B cell (primary cell): Measurements from ENCODE around the gene CENPO. TPM values are rescaled to one million over a fixed set of nuclear protein-coding genes. Genes with fewer than 3 reads are reported as not detected.

ENCODE experiments used
- ATAC-seq: fragments of 200-7000 bp; cut with Tn5 transposase; one replicate; pipeline ENCODE4 v1.10.0; 2021; ENCODE audit warnings: low read depth, mild to moderate bottlenecking, moderate number of reproducible peaks, moderate library complexity
- CTCF ChIA-PET: fragments of 350-600 bp; sonication (Branson Sonifier 250); formaldehyde crosslinking; loops from one replicate; lab custom pipeline; 2021; ENCODE audit warnings: antibody characterized with exemption, inconsistent platforms; lab: Charles Lee
- POLR2A ChIA-PET: fragments of 350-600 bp; sonication (Branson Sonifier 250); formaldehyde crosslinking; loops from one replicate; lab custom pipeline; 2021; ENCODE audit warnings: antibody characterized with exemption; lab: Charles Lee
- DNase-seq: peaks from one replicate; pipeline ENCODE4 v3.0.0; 2013
- H2AFZ ChIP-seq: 2 replicates; pipeline ENCODE4 v1.6.1; 2012; ENCODE audit warnings: mild to moderate bottlenecking, low read depth, low read length; ENCODE audit not compliant: insufficient read depth, poor library complexity, severe bottlenecking
- H3K27ac ChIP-seq, 2 donors: 1 replicate in 1 of 2; 2 replicates in 1 of 2; pipeline ENCODE4 v1.5.1; 2012 to 2013; ENCODE audit warnings: low read length in 2 of 2, mild to moderate bottlenecking in 2 of 2, moderate library complexity in 1 of 2
- H3K27me3 ChIP-seq, 4 experiments: fragments of 200-600 bp in 1 of 4; sonication (generic) in 1 of 4; replicated peaks in 1 of 4; 1 replicate in 2 of 4; 2 replicates in 2 of 4; pipeline versions ENCODE4 v1.6.1 to v1.7.0; 2013 to 2016; ENCODE audit warnings: low read length in 3 of 4, mild to moderate bottlenecking in 2 of 4, mixed read lengths in 1 of 4, moderate library complexity in 1 of 4; ENCODE audit not compliant: insufficient read depth in 4 of 4, control insufficient read depth in 3 of 4; ENCODE audit errors: control extremely low read depth in 1 of 4
- H3K36me3 ChIP-seq, 2 experiments: replicated peaks in 1 of 2; 1 replicate in 1 of 2; 2 replicates in 1 of 2; pipeline versions ENCODE4 v1.6.1 to v1.7.1; 2013; ENCODE audit warnings: low read length in 1 of 2; ENCODE audit not compliant: insufficient read depth in 2 of 2, control insufficient read depth in 1 of 2; ENCODE audit errors: control extremely low read depth in 1 of 2, extremely low read depth in 1 of 2
- H3K4me1 ChIP-seq, 2 donors: fragments of 200-600 bp in 1 of 2; sonication (generic) in 1 of 2; 1 replicate in 1 of 2; 2 replicates in 1 of 2; pipeline versions ENCODE4 v1.5.1 to v1.6.1; 2013 to 2017; ENCODE audit warnings: low read length in 2 of 2; ENCODE audit not compliant: control insufficient read depth in 2 of 2, insufficient read depth in 2 of 2
- H3K4me2 ChIP-seq: replicated peaks from 2 replicates; pipeline ENCODE3; 2012; ENCODE audit warnings: mild to moderate bottlenecking, low read depth, low read length; ENCODE audit not compliant: poor library complexity, severe bottlenecking
- H3K4me3 ChIP-seq, 5 experiments: fragments of 200-600 bp in 1 of 5; sonication (generic) in 1 of 5; 1 replicate in 3 of 5; 2 replicates in 2 of 5; pipeline versions ENCODE4 v1.5.1 to v1.7.0; 2011 to 2016; ENCODE audit warnings: low read length in 4 of 5, mild to moderate bottlenecking in 4 of 5, low read depth in 2 of 5, control low read depth in 1 of 5, moderate library complexity in 1 of 5; ENCODE audit not compliant: insufficient read depth in 1 of 5; ENCODE audit errors: control extremely low read depth in 1 of 5, extremely low read depth in 1 of 5
- H3K79me2 ChIP-seq: fragments of 200-600 bp; sonication (generic); one replicate; pipeline ENCODE4 v1.6.0; 2016; ENCODE audit warnings: low read length; ENCODE audit not compliant: control insufficient read depth, insufficient read depth
- H3K9ac ChIP-seq: fragments of 200-600 bp; sonication (generic); 2 replicates; pipeline ENCODE4 v1.6.1; 2017; ENCODE audit warnings: mild to moderate bottlenecking, low read length, moderate library complexity
- H3K9me3 ChIP-seq, 3 donors: one replicate each; pipeline versions ENCODE4 v1.6.1 to v1.7.1; 2013; ENCODE audit warnings: low read length in 2 of 3; ENCODE audit not compliant: control insufficient read depth in 2 of 3, insufficient read depth in 1 of 3; ENCODE audit errors: control extremely low read depth in 1 of 3
- H4K20me1 ChIP-seq: 2 replicates; pipeline ENCODE4 v1.6.0; 2012; ENCODE audit warnings: mild to moderate bottlenecking, low read length; ENCODE audit not compliant: insufficient read depth, control insufficient read depth, poor library complexity, severe bottlenecking
- H3K27ac Mint-ChIP-seq: one replicate; pipeline ENCODE4 v1.8.0; 2021; ENCODE audit warnings: mixed read lengths
- H3K27me3 Mint-ChIP-seq: one replicate; pipeline ENCODE4 v1.8.0; 2021; ENCODE audit warnings: mixed read lengths
- H3K4me1 Mint-ChIP-seq: one replicate; pipeline ENCODE4 v1.8.0; 2021; ENCODE audit warnings: mixed read lengths
- H3K4me3 Mint-ChIP-seq: one replicate; pipeline ENCODE4 v1.8.0; 2021; ENCODE audit warnings: mixed read lengths
- H3K9me3 Mint-ChIP-seq: one replicate; pipeline ENCODE4 v1.8.0; 2022; ENCODE audit warnings: mixed read lengths; ENCODE audit not compliant: insufficient read depth
- EZH2 ChIP-seq: IDR thresholded peaks from 2 replicates; pipeline ENCODE4 v1.6.1; 2012; ENCODE audit warnings: borderline replicate concordance, low read depth, mild to moderate bottlenecking, moderate library complexity, low read length; ENCODE audit not compliant: insufficient read depth, poor library complexity, severe bottlenecking
- WGBS: methylation state at CpG from one replicate; pipeline ENCODE4 v1.1.5; 2013; ENCODE audit warnings: missing lambda C conversion rate; ENCODE audit not compliant: insufficient coverage; 5-methylcytosine and 5-hydroxymethylcytosine counted together
- intact Hi-C: fragments of 100-400 bp; cut with micrococcal nuclease; formaldehyde crosslinking; loops from one replicate; pipeline ENCODE4 v1.10.0; 2022
- polyA plus RNA-seq: library from polyadenylated mRNA; depleted of rRNA; stranded (reverse); fragments of >200 nt; gene quantifications from 2 replicates; pipeline ENCODE4 v1.2.3, GENCODE V29; 2012
- total RNA-seq, 2 donors: library from RNA; stranded (reverse); fragments of 120-200 nt in 1 of 2; gene quantifications; 1 replicate in 1 of 2; 2 replicates in 1 of 2; pipeline versions ENCODE4 v1.2.3 to v1.2.4, GENCODE V29; 2013 to 2022
- TF ChIP-seq, protein P1 (sequence below): fragments of 200-600 bp; IDR thresholded peaks from one replicate; pipeline ENCODE4 v1.8.0; 2022; ENCODE audit warnings: antibody characterized with exemption, mild to moderate bottlenecking

Gene CENPO
- total and polyA plus RNA-seq, 2 donors (not counting 1 experiment from before 2014, with no cell fraction given): 4.5 to 10.4 TPM

DNA sequence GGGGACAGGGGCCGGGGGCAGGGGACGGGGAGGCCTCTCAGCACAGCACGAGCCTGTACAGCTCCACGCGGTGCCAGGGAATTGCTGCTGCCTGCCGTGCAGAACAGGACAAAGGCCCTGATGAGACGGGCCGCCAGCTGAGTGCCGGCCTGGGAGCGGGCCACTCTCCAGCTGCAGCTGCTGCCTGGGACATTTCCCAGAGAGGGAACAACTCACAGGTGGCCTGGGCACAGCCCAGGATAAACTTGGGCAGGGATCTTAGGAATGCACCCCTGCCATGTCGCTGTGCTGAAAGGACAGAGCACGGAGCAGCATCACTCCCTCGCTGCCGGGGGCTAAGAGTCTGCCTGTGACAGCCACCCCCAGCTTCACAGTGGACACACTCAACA is 38.8 kb downstream of the CENPO start:
- intact Hi-C loops: no loop called here
- ChIA-PET POLR2A (no interaction called here), CTCF (interaction anchor here (1.4 to 10.8 kb wide), 3 partner anchors 297 to 423 kb away, joined by 5 to 267 read pairs (median 39); no protein-coding TSS in a partner anchor)
- no peak for TF ChIP-seq EZH2
- TF ChIP-seq, protein P1, sequence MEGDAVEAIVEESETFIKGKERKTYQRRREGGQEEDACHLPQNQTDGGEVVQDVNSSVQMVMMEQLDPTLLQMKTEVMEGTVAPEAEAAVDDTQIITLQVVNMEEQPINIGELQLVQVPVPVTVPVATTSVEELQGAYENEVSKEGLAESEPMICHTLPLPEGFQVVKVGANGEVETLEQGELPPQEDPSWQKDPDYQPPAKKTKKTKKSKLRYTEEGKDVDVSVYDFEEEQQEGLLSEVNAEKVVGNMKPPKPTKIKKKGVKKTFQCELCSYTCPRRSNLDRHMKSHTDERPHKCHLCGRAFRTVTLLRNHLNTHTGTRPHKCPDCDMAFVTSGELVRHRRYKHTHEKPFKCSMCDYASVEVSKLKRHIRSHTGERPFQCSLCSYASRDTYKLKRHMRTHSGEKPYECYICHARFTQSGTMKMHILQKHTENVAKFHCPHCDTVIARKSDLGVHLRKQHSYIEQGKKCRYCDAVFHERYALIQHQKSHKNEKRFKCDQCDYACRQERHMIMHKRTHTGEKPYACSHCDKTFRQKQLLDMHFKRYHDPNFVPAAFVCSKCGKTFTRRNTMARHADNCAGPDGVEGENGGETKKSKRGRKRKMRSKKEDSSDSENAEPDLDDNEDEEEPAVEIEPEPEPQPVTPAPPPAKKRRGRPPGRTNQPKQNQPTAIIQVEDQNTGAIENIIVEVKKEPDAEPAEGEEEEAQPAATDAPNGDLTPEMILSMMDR: no peak
- H3K9me3 Mint-ChIP-seq: no peaks in the 10 kb centered on the region
- no peak overlapping the region for H3K27ac ChIP-seq
- H3K4me1 Mint-ChIP-seq: no peaks in the 10 kb centered on the region
- H2AFZ ChIP-seq: no peak overlapping the region
- ATAC-seq: no peak
- H3K79me2 ChIP-seq: no peaks in the 10 kb centered on the region
- no peaks in the 10 kb centered on the region for H4K20me1 ChIP-seq
- H3K4me3 Mint-ChIP-seq: no peak overlapping the region
- H3K9me3 ChIP-seq: no peaks in the 10 kb centered on the region
- WGBS: over 99% methylated on average over 13 of the region's 14 CpGs
- H3K27me3 Mint-ChIP-seq: no peaks in the 10 kb centered on the region
- peaks cover 0 to 20% of the 10 kb centered on the region in 2 experiments for H3K36me3 ChIP-seq
- H3K9ac ChIP-seq: no peak overlapping the region
- H3K4me2 ChIP-seq: no peak overlapping the region
- H3K27me3 ChIP-seq: no peaks in the 10 kb centered on the region
- H3K4me3 ChIP-seq: no peak overlapping the region
- DNase-seq: no peak
- H3K27ac Mint-ChIP-seq: no peak overlapping the region
- H3K4me1 ChIP-seq: peaks cover 0 to 4% of the 10 kb centered on the region in 2 donors

DNA sequence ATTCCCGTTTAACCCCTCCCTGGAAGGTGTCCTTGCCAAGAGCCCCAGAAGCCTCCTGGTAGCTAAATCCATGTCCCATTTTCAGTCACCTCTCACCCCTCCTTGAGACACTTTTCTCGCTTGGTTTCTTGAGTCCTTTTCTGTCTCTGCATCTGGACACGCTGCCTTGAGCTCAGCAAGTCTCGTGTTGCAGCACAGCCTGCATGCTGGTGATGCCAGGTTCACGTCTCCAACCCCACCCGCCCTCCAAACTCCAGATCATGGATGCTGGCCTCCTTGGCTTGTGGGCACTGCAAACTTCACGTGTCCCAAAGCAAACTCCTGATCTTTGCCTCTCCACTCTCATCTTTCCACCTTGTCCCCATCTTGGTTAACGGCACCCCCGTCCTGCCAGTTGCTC is 39.3 kb downstream of the CENPO start:
- ATAC-seq: no peak
- H3K4me3 Mint-ChIP-seq: no peak overlapping the region
- peaks cover 0 to under 1% of the 10 kb centered on the region in 2 donors for H3K4me1 ChIP-seq
- no peaks in the 10 kb centered on the region for H3K9me3 Mint-ChIP-seq
- no peaks in the 10 kb centered on the region for H3K27me3 Mint-ChIP-seq
- ChIA-PET POLR2A (no interaction called here), CTCF (interaction anchor here (10.8 kb wide), 1 partner anchor 423 kb away, joined by 267 read pairs; no protein-coding TSS in a partner anchor)
- H3K4me2 ChIP-seq: no peak overlapping the region
- no peaks in the 10 kb centered on the region for H3K9me3 ChIP-seq
- H3K4me3 ChIP-seq: no peak overlapping the region
- no peak overlapping the region for H2AFZ ChIP-seq
- DNase-seq: no peak
- 93% methylated on average over 9 of the region's 9 CpGs for WGBS
- intact Hi-C loops: no loop called here
- H3K27ac Mint-ChIP-seq: no peak overlapping the region
- H3K79me2 ChIP-seq: no peaks in the 10 kb centered on the region
- peaks cover 0 to 23% of the 10 kb centered on the region in 2 experiments for H3K36me3 ChIP-seq
- H3K27ac ChIP-seq: no peak overlapping the region
- H4K20me1 ChIP-seq: no peaks in the 10 kb centered on the region
- H3K27me3 ChIP-seq: no peaks in the 10 kb centered on the region
- no peak overlapping the region for H3K9ac ChIP-seq
- TF ChIP-seq, protein P1: no peak
- no peak for TF ChIP-seq EZH2
- H3K4me1 Mint-ChIP-seq: no peaks in the 10 kb centered on the region
